GM18519 (cell line): Measurements from ENCODE around the gene FER.
"Not testable (repeated sequence)": the region's sequence is repeated elsewhere in the genome, so short reads cannot be mapped to it uniquely, and the experiment has no call there.

ENCODE experiments used
- ATAC-seq: cut with Tn5 transposase; IDR thresholded peaks from one replicate; pipeline ENCODE4 v1.9.1; 2021; ENCODE audit warnings: mild to moderate bottlenecking, moderate library complexity; ENCODE audit not compliant: unreplicated experiment, low FRiP score

FER gene

DNA sequence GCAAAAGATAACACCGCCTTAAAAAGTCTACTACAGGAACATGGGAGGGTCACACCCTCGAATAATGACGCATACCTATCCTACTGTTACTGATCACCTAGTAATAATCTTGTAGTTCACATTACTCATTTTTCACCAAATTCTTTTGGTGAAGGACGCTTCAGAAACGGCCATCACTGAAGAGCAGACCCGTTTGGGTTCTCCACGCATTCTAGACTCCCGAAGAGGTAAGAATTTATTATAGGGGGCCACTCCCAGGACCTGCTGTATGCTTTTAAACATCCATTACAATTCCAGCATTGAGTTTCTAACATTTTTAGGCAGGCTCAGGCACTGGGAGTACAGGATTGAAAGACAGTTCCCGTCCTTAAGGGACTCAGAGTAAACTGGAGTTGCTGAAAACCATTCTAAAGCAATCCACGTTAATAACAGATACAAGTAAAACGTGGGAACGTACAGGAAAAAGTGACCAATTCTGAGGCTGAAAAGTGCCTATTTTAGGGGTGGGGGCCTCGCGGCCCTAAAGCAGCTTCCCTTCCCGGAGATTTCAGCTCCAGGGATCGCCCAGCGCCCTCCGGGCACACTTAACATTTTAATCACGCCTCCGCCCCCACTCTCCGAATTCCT lies at the start of gene FER:
Gene FER, plus strand, starts transcription at position 124 of the 627 bp plus-strand sequence. CDS start 50,286 bp downstream, outside the sequence.
- ATAC-seq, result peak; percentile 37

DNA sequence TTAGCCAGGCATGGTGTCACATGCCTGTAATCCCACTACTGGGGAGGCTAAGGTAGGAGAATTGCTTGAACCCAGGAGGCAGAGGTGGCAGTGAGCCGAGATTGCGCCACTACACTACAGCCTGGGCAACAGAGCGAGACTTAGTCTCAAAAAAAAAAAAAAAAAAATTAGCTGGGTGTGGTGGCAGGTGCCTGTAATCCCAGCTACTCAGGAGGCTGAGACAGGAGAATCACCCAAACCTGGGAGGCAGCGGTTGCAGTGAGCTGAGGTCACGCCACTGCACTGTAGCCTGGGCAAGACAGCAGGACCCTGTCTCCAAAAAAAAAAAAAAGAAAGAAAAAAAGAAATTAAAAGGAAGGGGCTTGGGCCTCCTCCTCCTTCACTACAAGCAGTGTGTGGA lies 47.3 kb upstream of the FER start:
- ATAC-seq, result not testable (repeated sequence)

DNA sequence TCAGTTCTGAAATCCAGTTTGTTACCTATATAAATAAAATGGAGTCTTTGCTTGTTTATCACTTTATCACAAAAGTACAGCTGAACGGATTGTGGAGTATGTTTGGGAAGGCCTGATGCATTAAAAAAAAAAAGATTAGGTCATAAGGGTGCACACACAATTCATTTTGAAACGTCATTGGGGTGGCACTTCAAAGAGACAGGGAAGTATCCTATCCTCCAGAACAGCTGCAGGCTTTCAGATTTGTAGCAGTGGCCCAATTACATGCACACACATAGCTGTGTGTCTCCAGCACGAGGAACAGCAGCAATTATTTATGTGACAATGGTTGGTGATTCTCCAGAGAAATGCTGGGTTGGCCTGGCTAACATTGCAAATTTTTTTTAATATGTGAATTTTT lies 46.8 kb upstream of the FER start:
- no peak for ATAC-seq

DNA sequence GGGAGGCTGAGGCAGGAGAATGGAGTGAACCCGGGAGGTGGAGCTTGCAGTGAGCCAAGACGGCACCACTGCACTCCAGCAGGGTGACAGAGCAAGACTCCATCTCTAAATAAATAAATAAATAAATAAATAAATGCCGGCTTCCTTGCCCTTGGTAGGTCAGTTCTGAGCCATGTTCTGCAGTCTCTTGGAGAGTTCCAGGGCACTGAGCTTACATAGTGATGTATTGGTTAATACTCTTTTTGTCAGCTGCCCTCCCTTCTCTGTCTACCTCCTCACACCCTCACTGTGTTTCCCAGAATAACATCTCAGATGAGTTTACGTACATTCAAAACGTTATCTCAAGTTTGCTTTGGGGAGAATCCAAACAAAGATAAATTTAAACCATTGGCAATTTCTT lies 45.2 kb upstream of the FER start:
- ATAC-seq, result no peak

DNA sequence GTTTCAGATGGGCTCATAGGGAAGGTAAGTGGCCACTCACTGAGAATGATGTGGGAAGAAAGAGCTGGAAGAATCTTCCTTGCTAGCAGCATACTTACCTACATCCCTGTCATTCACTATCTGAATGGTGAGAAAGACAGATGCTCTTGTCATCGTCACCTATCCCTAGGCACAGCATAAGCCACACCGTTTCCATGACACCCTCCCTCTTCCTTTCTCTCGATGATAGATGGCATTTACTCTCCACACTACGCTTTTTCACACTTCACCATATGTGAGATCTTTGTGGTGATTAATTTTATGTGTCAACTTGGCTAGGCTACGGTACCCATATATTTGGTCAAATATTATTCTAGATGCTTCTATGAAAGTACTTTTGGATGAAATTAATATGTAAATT lies 44.4 kb upstream of the FER start:
- ATAC-seq, result no peak

- no peak for ATAC-seq
Observed at GRCh38 chr5:108707141-108707540, 40.6 kb upstream of the FER start.

- ATAC-seq, result no peak
Observed at GRCh38 chr5:108711898-108712297, 35.8 kb upstream of the FER start.

DNA sequence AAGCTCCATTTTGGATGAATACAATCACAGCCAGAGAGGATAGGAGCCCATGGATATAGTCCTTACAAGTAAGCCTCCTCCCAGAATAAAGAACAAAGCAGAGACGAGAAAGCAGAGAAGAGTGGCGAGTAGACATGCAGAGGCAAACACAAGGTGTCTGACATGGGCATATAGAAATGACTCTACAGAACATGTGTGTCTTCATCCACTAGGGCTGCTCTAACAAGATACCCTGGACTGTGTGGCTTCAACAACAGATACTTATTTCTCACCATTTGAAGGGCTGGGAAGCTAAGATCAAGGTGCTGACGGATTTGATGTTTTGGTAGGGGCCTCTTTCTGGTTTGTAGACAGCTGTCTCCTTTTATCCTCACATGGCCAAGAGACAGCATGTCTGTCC lies 32.3 kb upstream of the FER start:
- ATAC-seq, result no peak

DNA sequence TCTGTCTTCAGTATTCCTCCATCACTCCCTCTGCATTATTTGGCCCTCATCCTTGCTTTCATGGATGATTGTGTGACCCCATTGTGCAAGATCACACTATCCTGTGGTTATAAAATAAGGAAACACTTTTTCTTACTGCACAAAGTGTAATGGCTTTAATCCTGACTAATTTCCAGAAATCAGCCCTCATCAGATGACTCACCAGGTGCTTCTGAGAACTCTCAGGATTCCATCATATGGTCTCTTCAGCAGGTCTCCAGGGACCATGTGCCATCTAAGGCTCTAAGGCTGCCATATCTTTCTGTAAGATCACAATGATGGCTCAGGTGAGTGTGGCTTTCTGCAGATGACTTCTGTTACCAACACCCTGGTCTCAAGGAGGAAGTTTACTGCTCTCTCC lies 27.3 kb upstream of the FER start:
- ATAC-seq, result peak; percentile 82

GRCh38 chr5:108726446-108727235 lies 21.1 kb upstream of the FER start:
- ATAC-seq, result no peak

- no peak for ATAC-seq
Observed at GRCh38 chr5:108727236-108727650, 20.5 kb upstream of the FER start.

DNA sequence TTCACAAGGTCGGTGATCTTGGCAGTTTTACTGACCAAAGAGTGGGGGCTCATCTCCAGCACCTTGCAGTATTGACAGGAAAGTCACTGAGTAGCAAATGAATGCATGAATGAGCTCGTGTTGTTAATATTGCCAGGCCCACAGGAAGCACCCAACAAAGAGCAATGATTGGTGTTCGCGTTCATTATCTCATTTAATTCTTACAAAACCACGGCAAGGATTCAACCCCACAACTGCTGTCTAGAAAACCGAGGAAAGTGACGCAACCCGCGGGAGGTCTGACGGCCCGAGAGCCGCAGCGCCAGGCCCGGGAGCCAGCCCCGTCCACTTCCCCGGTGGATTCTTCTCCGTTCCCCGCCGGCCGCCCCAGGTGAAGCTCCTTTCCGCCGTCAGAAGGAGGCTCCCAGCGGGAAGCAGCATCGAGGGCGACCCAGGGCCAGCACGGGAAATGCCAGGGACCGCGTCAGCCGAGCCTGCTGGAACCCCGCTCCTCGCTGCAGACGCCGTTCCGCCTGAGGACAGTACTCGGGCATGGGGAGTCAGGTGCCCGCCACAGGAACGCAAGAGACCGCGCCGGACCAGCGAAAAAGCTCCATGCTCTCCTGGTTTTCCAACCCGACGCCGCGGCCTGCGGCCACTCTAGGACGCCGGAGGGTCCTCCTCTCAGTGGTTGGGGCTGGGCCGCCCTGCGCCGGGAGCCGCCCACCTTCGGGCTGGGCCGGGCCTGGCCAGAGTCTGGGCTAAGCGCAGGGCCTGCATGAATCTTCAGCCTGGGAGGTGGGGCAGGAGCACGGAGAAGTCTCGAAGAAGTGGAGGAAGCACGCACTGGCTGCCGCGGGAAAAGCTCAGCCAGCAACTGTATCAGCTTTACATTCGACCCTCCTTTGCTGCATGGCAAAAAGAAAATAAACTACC lies 19.8 kb upstream of the FER start:
- ATAC-seq, result peak; percentile 37

- ATAC-seq, result no peak
Observed at GRCh38 chr5:108728566-108729241, 19.0 kb upstream of the FER start.

GRCh38 chr5:108729242-108729615 lies 18.5 kb upstream of the FER start:
- no peak for ATAC-seq

- peak; percentile 56 for ATAC-seq
Observed at GRCh38 chr5:108730617-108731340, 16.9 kb upstream of the FER start.

DNA sequence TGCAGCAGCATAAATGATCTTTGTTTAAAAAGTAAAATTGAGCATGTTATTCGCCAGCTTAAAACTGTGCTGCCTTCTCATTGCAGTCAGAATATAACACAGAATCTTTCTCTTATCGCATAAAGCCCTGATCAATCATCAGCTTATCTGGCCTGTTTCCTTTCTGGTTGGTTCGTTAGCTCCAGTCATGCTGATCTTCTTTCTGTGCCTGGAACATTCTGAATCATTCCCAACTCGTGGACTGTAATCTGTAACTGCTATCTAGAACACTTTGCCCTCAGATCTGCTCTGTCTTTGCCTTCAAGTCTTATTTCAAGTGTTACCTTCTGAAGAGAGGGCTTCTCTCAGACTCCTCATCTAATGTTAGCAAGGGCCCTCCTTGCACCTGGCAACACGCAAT lies 11.9 kb upstream of the FER start:
- no peak for ATAC-seq

- no peak for ATAC-seq
Observed at GRCh38 chr5:108736855-108737254, 10.8 kb upstream of the FER start.

DNA sequence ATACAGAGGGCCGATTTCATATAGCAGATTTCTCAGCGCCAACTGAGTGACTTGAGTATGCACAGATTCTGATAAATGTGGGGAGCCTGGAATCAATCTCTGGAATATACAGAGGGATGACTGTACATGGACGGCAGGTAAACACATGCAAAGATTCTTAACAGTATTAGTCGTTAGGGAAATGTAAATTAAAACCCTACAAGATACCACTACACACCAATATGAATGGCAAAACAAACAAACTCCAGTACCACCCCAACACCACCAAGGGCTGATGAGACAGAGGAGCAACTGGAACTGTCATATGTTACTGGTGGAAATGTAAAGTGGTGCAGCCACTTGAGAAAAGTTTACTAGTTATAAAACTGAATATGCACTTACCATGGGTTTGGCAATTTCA lies 8.3 kb upstream of the FER start:
- no peak for ATAC-seq

GRCh38 chr5:108739906-108740305 lies 7.8 kb upstream of the FER start:
- ATAC-seq, result no peak

DNA sequence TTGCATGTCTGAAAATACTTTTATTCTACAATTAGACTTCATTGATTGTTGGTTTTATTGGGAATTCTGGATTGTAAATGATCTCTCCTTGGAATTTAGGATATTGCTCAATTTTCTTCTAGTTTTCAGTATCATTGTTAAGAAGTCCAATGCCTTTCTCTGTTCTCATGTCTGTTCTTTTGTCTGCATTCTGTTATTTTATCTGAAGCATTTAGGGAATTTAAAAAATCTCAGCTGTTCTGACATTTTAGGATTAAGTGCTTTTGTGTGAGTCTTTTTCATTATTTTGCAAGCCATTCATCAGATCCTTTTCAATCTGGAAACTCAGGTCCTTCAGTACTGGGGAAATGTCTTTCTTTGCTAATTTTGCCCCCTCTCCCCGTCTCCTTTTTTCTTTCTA lies 4.4 kb upstream of the FER start:
- ATAC-seq, result no peak
